Measurements from ENCODE around the gene IGSF5.

GRCh38 chr21:39837861-39838359 is 92.9 kb downstream of the IGSF5 start:
- TF ChIP-seq EZH2 (IDR thresholded peaks at IDR 0.05; ENCODE audit: borderline replicate concordance, low read length): no peak
- no peak for TF ChIP-seq CTCF (conservative IDR thresholded peaks at IDR 0.05 in 1 of 2, IDR thresholded peaks at IDR 0.05 in 1 of 2; ENCODE audit: extremely low read depth in 1 of 2, insufficient read depth in 1 of 2, low read depth in 1 of 2, low read length in 2 of 2)

Measured in mammary epithelial cell (primary cell).